DMS153 treated with DMSO at 0.1 percent for 48 hours (cell line): ENCODE measurements around the gene KLK11.
A peak's percentile ranks its signal among the peaks of the same experiment; 100 is the strongest.

Experiments used
- DNase-seq: peaks from one replicate; lab custom pipeline; 2025; ENCODE audit not compliant: unreplicated experiment; lab: John Stamatoyannopoulos, UW

The KLK11 gene

GRCh38 chr19:51029718-51030117, 3.3 kb upstream of the KLK11 start:
- no peak for DNase-seq

GRCh38 chr19:51027873-51028272, 1.5 kb upstream of the KLK11 start:
- DNase-seq, result no peak

GRCh38 chr19:51027126-51027806, 850 bp upstream of the KLK11 start:
- DNase-seq, result no peak

- DNase-seq, result no peak
These were observed 435 bp downstream of the KLK11 start for GRCh38 chr19:51025809-51026553.

- no peak for DNase-seq
These were observed 1.0 kb downstream of the KLK11 start for GRCh38 chr19:51025401-51025800.

GRCh38 chr19:51024924-51025323, 1.5 kb downstream of the KLK11 start:
- DNase-seq, result no peak

GRCh38 chr19:51023946-51024345, 2.5 kb downstream of the KLK11 start:
- DNase-seq, result no peak

GRCh38 chr19:51022526-51022925, 3.9 kb downstream of the KLK11 start:
- no peak for DNase-seq

GRCh38 chr19:51020988-51021651, 5.3 kb downstream of the KLK11 start:
- DNase-seq, result peak; percentile 75

- DNase-seq, result no peak
These were observed 6.9 kb downstream of the KLK11 start, which contains the start of gene KLK10 for GRCh38 chr19:51019544-51019925. Gene KLK10 (minus strand): TSS chr19:51019709. CDS start chr19:51019130, 579 bp downstream.

- no peak for DNase-seq
These were observed 7.5 kb downstream of the KLK11 start for GRCh38 chr19:51018745-51019543.

GRCh38 chr19:51016798-51017683, 9.4 kb downstream of the KLK11 start:
- peak; percentile 43 for DNase-seq

- DNase-seq, result no peak
These were observed 10.6 kb downstream of the KLK11 start for GRCh38 chr19:51015691-51016267.

- no peak for DNase-seq
These were observed 12.2 kb downstream of the KLK11 start for GRCh38 chr19:51014242-51014641.

- DNase-seq, result no peak
These were observed 13.7 kb downstream of the KLK11 start for GRCh38 chr19:51012661-51013190.

- DNase-seq, result no peak
These were observed 16.2 kb downstream of the KLK11 start for GRCh38 chr19:51010066-51010795.

GRCh38 chr19:51009061-51009891, 17.1 kb downstream of the KLK11 start:
- DNase-seq, result no peak

GRCh38 chr19:51007488-51007887, 18.9 kb downstream of the KLK11 start:
- no peak for DNase-seq
